Smooth muscle cell (in vitro differentiated cells): ENCODE results near the gene SV2C. TPM values are rescaled to one million over a fixed set of nuclear protein-coding genes. Genes with fewer than 3 reads are reported as not detected.

Experiments
- DNase-seq: peaks from one replicate; lab custom pipeline; 2025; ENCODE audit not compliant: unreplicated experiment; lab: John Stamatoyannopoulos, UW
- H2AFZ ChIP-seq: fragments of 200-600 bp; sonication (generic); 2 replicates; pipeline ENCODE4 v1.6.0; 2016; ENCODE audit warnings: antibody characterized with exemption, low read depth, mild to moderate bottlenecking
- H3F3A ChIP-seq: fragments of 200-600 bp; sonication (generic); 2 replicates; pipeline ENCODE4 v1.6.0; 2017; ENCODE audit warnings: antibody characterized with exemption, low read depth
- H3K27ac ChIP-seq: fragments of 200-600 bp; sonication (generic); 2 replicates; pipeline ENCODE4 v1.5.1; 2016; ENCODE audit warnings: low read depth, mild to moderate bottlenecking
- H3K27me3 ChIP-seq: fragments of 200-600 bp; sonication (generic); 2 replicates; pipeline ENCODE4 v1.6.1; 2016; ENCODE audit warnings: low read depth, mild to moderate bottlenecking
- H3K36me3 ChIP-seq: fragments of 200-600 bp; sonication (generic); 2 replicates; pipeline ENCODE4 v1.5.1; 2016; ENCODE audit warnings: low read depth
- H3K4me1 ChIP-seq: fragments of 200-600 bp; sonication (generic); 2 replicates; pipeline ENCODE4 v1.5.1; 2016; ENCODE audit warnings: low read depth
- H3K4me2 ChIP-seq: fragments of 200-600 bp; sonication (generic); 2 replicates; pipeline ENCODE4 v1.6.0; 2016; ENCODE audit warnings: mild to moderate bottlenecking
- H3K4me3 ChIP-seq: fragments of 200-600 bp; sonication (generic); 2 replicates; pipeline ENCODE4 v1.5.1; 2016; ENCODE audit warnings: mild to moderate bottlenecking
- H3K79me2 ChIP-seq: fragments of 200-600 bp; sonication (generic); 2 replicates; pipeline ENCODE4 v1.6.0; 2016; ENCODE audit warnings: low read depth, mild to moderate bottlenecking
- H3K9ac ChIP-seq: fragments of 200-600 bp; sonication (generic); 2 replicates; pipeline ENCODE4 v1.6.0; 2016; ENCODE audit warnings: low read depth
- H3K9me3 ChIP-seq: fragments of 200-600 bp; sonication (generic); replicated peaks from 2 replicates; pipeline ENCODE4 v1.5.1; 2016; ENCODE audit warnings: low read depth
- H4K20me1 ChIP-seq: fragments of 200-600 bp; sonication (generic); 2 replicates; pipeline ENCODE4 v1.6.0; 2016; ENCODE audit warnings: low read depth
- WGBS: methylation state at CpG from one replicate; pipeline ENCODE4 v1.1.7; 2016; ENCODE audit warnings: low lambda C conversion rate; 5-methylcytosine and 5-hydroxymethylcytosine counted together
- polyA plus RNA-seq: library from polyadenylated mRNA; unstranded; fragments of >200 nt; fragmentation: Nextera tagmentation; extraction: Ambion mirVana; gene quantifications from 2 replicates; pipeline ENCODE4 v1.2.1, GENCODE V29; 2016
- total RNA-seq: library from RNA; depleted of rRNA; stranded (reverse); fragments of >200 nt; gene quantifications from 2 replicates; pipeline ENCODE4 v1.2.3, GENCODE V29; 2014
- TF ChIP-seq, protein P1 (sequence below): fragments of 200-600 bp; sonication (generic); IDR thresholded peaks from 2 replicates; pipeline ENCODE4 v1.5.1; 2017; ENCODE audit warnings: borderline replicate concordance, mild to moderate bottlenecking, antibody characterized with exemption; ENCODE audit not compliant: insufficient read depth, poor library complexity, severe bottlenecking

SV2C gene
- total and polyA plus RNA-seq, 2 experiments from 2014 or later: not detected

DNA sequence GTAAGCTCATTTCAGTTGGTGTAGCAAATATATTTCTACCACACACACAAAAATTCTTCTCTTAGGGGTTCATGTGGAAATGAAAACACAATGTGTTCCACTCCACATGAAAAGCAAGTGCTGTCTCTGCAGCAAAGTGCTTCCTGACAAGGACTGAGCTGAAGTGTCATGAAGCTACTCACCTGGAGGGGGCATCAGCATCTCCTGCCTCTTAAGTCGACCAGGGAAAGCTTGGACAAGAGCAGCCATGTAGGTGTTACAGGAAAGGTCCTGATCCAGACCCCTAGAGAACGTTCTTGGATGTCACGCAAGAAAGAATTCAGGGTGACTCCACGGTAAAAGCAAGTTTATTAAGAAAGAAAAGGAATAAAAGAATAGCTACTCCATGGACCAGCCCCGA, 62.8 kb downstream of the SV2C start:
- Histone ChIP-seq H3K79me2 (no peaks in the 10 kb centered on the region), H3K4me1 (no peaks in the 10 kb centered on the region), H3K9me3 (no peaks in the 10 kb centered on the region), H3K27ac (no peak overlapping the region), H3K4me3 (no peak overlapping the region), H2AFZ (no peak overlapping the region), H3F3A (no peaks in the 10 kb centered on the region), H3K4me2 (no peak overlapping the region), H3K9ac (no peak overlapping the region), H4K20me1 (no peaks in the 10 kb centered on the region), H3K36me3 (no peaks in the 10 kb centered on the region), H3K27me3 (no peaks in the 10 kb centered on the region)
- 70% methylated on average over 5 of the region's 5 CpGs for WGBS
- no peak for DNase-seq
- TF ChIP-seq, protein P1, sequence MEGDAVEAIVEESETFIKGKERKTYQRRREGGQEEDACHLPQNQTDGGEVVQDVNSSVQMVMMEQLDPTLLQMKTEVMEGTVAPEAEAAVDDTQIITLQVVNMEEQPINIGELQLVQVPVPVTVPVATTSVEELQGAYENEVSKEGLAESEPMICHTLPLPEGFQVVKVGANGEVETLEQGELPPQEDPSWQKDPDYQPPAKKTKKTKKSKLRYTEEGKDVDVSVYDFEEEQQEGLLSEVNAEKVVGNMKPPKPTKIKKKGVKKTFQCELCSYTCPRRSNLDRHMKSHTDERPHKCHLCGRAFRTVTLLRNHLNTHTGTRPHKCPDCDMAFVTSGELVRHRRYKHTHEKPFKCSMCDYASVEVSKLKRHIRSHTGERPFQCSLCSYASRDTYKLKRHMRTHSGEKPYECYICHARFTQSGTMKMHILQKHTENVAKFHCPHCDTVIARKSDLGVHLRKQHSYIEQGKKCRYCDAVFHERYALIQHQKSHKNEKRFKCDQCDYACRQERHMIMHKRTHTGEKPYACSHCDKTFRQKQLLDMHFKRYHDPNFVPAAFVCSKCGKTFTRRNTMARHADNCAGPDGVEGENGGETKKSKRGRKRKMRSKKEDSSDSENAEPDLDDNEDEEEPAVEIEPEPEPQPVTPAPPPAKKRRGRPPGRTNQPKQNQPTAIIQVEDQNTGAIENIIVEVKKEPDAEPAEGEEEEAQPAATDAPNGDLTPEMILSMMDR: no peak

DNA sequence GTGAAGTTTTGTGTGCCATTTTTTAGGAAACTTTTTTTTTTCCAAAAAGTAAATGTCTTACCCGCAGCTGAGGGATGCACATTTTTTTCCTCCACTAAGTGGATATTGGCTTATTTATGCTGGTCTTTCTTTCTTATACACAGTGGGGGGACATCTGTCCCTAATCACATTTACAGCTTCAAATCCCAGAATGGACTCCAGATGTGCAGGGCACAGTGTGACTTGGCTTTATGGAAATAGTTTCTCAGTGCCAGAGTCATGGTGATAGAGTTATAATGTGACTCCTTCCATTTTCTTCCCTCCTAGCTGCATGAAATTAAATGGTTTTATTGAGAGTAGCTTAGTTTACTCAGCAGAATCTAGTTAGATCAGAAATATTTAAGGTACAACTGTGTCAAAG, 66.5 kb downstream of the SV2C start:
- TF ChIP-seq, protein P1: no peak
- DNase-seq: no peak
- WGBS: 33% methylated on average over 1 of the region's 1 CpG
- Histone ChIP-seq H3K9ac (no peak overlapping the region), H3K4me3 (no peak overlapping the region), H3K4me2 (no peak overlapping the region), H4K20me1 (no peaks in the 10 kb centered on the region), H3K27me3 (no peaks in the 10 kb centered on the region), H3F3A (no peaks in the 10 kb centered on the region), H3K27ac (no peak overlapping the region), H3K4me1 (no peaks in the 10 kb centered on the region), H3K79me2 (no peaks in the 10 kb centered on the region), H2AFZ (no peak overlapping the region), H3K36me3 (no peaks in the 10 kb centered on the region), H3K9me3 (no peaks in the 10 kb centered on the region)

DNA sequence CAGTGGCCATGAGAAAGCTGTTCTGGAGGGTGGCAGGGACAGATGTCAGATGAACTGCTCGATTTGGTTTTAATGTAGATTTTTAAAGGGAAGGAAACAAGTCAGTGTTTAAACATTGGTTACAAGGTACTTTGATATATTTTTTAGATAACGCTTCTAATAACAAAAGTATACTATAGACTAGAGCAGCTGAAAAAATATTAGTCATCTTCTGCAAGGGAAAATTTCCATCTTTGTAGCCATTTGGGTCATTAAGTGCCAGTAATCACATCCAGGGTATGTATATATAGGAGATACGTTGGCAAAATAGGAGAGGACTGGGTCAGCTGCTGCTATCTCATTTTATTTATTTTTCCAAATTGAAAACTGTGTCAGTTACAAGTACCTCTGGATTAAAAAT, 69.0 kb downstream of the SV2C start:
- no peaks in the 10 kb centered on the region for H3K36me3 ChIP-seq
- no peaks in the 10 kb centered on the region for H4K20me1 ChIP-seq
- H3K9ac ChIP-seq: no peak overlapping the region
- no peaks in the 10 kb centered on the region for H3K9me3 ChIP-seq
- H3K4me1 ChIP-seq: no peaks in the 10 kb centered on the region
- no peak for DNase-seq
- H3K27me3 ChIP-seq: no peaks in the 10 kb centered on the region
- TF ChIP-seq, protein P1: no peak
- H3F3A ChIP-seq: no peaks in the 10 kb centered on the region
- H3K4me2 ChIP-seq: no peak overlapping the region
- no peak overlapping the region for H3K4me3 ChIP-seq
- no peaks in the 10 kb centered on the region for H3K79me2 ChIP-seq
- H3K27ac ChIP-seq: no peak overlapping the region
- 85% methylated on average over 3 of the region's 3 CpGs for WGBS
- no peak overlapping the region for H2AFZ ChIP-seq

DNA sequence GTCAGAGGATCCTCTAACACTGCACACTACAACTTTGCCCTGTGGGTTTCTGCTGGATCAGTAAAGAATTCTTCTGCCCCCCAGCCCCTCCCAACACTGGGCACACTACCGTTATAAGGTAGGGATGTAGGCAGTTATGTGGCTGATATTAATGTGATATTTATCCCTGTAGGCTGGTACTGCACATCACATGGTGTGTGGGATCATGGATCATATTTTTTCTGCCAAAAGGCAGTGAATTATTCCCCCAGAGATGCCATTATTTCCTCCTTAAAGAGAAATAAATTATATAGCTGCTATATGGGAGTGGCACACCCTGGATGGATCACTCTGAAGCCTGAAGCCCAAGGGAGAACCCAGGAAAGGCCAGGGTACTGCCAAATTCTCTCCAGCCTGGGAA, 69.5 kb downstream of the SV2C start:
- whole genome bisulfite sequencing: 93% methylated on average over 1 of the region's 1 CpG
- TF ChIP-seq, protein P1: no peak

More for the DNA sequence above, 69.5 kb downstream of the SV2C start:
- H3K9ac ChIP-seq: no peak overlapping the region
- DNase-seq: no peak
- H3K27me3 ChIP-seq: no peaks in the 10 kb centered on the region
- no peak overlapping the region for H3K27ac ChIP-seq
- no peaks in the 10 kb centered on the region for H3K9me3 ChIP-seq
- no peaks in the 10 kb centered on the region for H3K4me1 ChIP-seq
- no peaks in the 10 kb centered on the region for H4K20me1 ChIP-seq
- H2AFZ ChIP-seq: no peak overlapping the region
- H3F3A ChIP-seq: no peaks in the 10 kb centered on the region
- no peak overlapping the region for H3K4me2 ChIP-seq
- H3K79me2 ChIP-seq: no peaks in the 10 kb centered on the region
- H3K4me3 ChIP-seq: no peak overlapping the region
- H3K36me3 ChIP-seq: no peaks in the 10 kb centered on the region
